WERI-Rb-1 (cell line): ENCODE measurements around the gene LZTS2.

Source experiments
- DNase-seq: peaks from one replicate; pipeline ENCODE4 v3.0.0-alpha.2; 2020
- H3K27ac ChIP-seq: fragments of 250-450 bp; sonication (Bioruptor Pico); 2 replicates; pipeline ENCODE4 v1.5.1; 2020; ENCODE audit warnings: mild to moderate bottlenecking, moderate library complexity
- H3K27me3 ChIP-seq: fragments of 250-450 bp; sonication (Bioruptor Pico); 2 replicates; pipeline ENCODE4 v1.5.1; 2021; ENCODE audit warnings: mild to moderate bottlenecking, low read depth, moderate library complexity; ENCODE audit not compliant: insufficient read depth, severe bottlenecking
- H3K36me3 ChIP-seq: fragments of 250-450 bp; sonication (Bioruptor Pico); 2 replicates; pipeline ENCODE4 v1.5.1; 2020; ENCODE audit warnings: mild to moderate bottlenecking, moderate library complexity
- H3K4me3 ChIP-seq: 2 replicates; pipeline ENCODE4 v1.5.1; 2011; ENCODE audit warnings: low read depth, mild to moderate bottlenecking, control low read depth, low read length
- H3K9me3 ChIP-seq: fragments of 250-450 bp; sonication (Bioruptor Pico); 2 replicates; pipeline ENCODE4 v1.5.1; 2021; ENCODE audit warnings: mild to moderate bottlenecking, moderate library complexity; ENCODE audit not compliant: severe bottlenecking
- CTCF ChIP-seq: IDR thresholded peaks from 2 replicates; pipeline ENCODE4 v1.5.1; 2011; ENCODE audit warnings: low read depth, mild to moderate bottlenecking, control low read depth, inconsistent platforms, low read length

Gene LZTS2

DNA sequence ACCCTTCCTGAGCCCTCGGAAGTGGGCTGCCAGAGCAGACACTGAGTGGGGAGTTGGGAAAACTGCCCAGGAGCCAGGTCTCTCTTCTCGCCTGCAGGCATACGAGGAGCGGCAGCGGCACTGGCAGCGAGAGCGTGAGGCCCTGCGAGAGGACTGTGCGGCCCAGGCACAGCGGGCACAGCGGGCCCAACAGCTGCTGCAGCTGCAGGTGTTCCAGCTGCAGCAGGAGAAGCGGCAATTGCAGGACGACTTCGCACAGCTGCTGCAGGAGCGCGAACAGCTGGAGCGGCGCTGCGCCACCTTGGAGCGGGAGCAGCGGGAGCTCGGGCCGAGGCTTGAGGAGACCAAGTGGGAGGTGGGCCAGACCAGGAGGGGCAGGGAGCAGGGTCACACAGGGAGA is 5.8 kb downstream of the LZTS2 start:
- peaks cover 54% of the 10 kb centered on the region for H3K36me3 ChIP-seq
- no peak for TF ChIP-seq CTCF
- no peak overlapping the region for H3K4me3 ChIP-seq
- no peaks in the 10 kb centered on the region for H3K27me3 ChIP-seq
- DNase-seq, result no peak
- no peak overlapping the region for H3K27ac ChIP-seq
- H3K9me3 ChIP-seq, result no peaks in the 10 kb centered on the region

DNA sequence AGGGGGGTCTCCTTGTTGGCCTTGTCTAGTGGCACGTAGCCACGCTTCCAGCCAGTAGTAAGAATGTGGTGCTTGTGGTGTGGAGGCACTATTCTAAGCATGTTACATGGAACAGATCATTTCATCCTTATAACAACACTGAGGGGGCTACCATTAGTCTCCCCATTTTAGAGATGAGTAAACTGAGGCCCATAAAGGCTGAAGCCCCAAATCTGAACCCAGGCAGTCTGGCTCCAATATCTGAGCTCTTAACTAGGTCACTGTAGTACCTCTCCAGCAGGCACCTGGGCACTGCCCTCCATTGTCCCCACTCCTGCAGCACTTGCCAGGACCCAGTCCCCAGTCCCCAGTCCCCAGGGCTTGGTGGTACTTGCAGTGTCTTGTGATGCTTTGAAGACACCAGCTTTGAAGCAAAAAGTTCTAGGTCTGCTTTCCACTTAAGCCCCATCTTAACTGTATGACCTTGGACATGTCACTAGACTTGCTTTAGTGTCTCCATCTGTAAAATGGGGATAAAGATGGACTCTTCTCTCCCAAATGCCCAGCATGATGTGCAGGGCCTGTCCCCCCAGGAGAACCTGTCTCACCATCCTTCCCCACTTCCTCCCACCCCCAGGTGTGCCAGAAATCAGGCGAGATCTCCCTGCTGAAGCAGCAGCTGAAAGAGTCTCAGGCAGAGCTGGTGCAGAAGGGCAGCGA is 6.4 kb downstream of the LZTS2 start:
- H3K36me3 ChIP-seq, result peaks cover 54% of the 10 kb centered on the region

GRCh38 chr10:101006593-101007098 is 7.0 kb downstream of the LZTS2 start:
- DNase-seq, result no peak
- no peak for TF ChIP-seq CTCF
- H3K4me3 ChIP-seq, result no peak overlapping the region
- no peaks in the 10 kb centered on the region for H3K9me3 ChIP-seq
- H3K36me3 ChIP-seq, result peaks cover 54% of the 10 kb centered on the region
- H3K27me3 ChIP-seq, result no peaks in the 10 kb centered on the region
- no peak overlapping the region; the same call in 1 of the 2 replicates for H3K27ac ChIP-seq

More for the DNA sequence above, 6.4 kb downstream of the LZTS2 start:
- Histone ChIP-seq H3K27me3 (no peaks in the 10 kb centered on the region), H3K9me3 (no peaks in the 10 kb centered on the region), H3K27ac (no peak overlapping the region), H3K4me3 (no peak overlapping the region)
- TF ChIP-seq CTCF, result no peak
- DNase-seq, result no peak

DNA sequence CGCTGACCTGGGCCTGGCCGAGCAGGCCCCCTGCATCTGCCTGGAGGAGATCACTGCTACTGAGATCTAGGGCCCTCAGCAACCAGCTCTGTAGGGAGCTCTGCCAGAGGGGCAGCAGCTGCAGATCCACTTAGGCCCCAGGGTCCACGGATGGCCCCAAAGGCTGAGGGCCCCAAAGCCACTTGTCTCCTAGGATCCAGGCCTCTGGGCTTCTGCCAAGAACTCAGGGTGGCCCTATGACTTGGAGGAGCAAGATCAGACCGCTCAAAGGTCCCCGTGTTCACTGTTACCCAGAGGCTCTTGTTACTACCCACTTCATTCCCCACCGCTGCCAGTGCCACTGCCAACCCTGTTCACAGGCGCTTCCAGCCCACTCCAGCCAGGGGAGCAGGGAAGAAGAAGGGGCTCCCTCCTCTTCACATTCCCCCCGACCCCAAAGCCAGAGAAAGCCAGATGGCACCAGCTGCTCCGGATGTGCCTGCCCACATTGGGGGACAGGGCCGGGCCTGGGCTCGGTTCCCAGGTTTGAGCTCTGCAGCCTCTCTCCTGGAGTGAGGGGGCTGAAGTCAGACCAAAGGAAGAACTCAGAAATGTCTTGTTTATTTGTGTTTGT is 7.6 kb downstream of the LZTS2 start:
- H3K36me3 ChIP-seq, result peaks cover 54% of the 10 kb centered on the region
- peak overlapping the region; percentile 4; the same call in 1 of the 2 replicates for H3K27ac ChIP-seq
- H3K4me3 ChIP-seq, result no peak overlapping the region

GRCh38 chr10:101007915-101008822 is 8.6 kb downstream of the LZTS2 start:
- no peak for DNase-seq
- TF ChIP-seq CTCF, result no peak
- H3K27ac ChIP-seq, result peak overlapping the region; percentile 63

More for the DNA sequence above, 7.6 kb downstream of the LZTS2 start:
- no peaks in the 10 kb centered on the region for H3K27me3 ChIP-seq
- H3K9me3 ChIP-seq, result no peaks in the 10 kb centered on the region
- DNase-seq, result no peak
- TF ChIP-seq CTCF, result no peak

More at GRCh38 chr10:101007915-101008822, 8.6 kb downstream of the LZTS2 start:
- Histone ChIP-seq H3K9me3 (no peaks in the 10 kb centered on the region), H3K36me3 (peaks cover 44% of the 10 kb centered on the region), H3K4me3 (no peak overlapping the region), H3K27me3 (no peaks in the 10 kb centered on the region)
